Measurements from ENCODE around the gene SMOC1. TPM values are rescaled to one million over a fixed set of nuclear protein-coding genes. Genes with fewer than 3 reads are reported as not detected.

The SMOC1 gene
- total RNA-seq, 1 donor from 2014 or later = 89.3 TPM

DNA sequence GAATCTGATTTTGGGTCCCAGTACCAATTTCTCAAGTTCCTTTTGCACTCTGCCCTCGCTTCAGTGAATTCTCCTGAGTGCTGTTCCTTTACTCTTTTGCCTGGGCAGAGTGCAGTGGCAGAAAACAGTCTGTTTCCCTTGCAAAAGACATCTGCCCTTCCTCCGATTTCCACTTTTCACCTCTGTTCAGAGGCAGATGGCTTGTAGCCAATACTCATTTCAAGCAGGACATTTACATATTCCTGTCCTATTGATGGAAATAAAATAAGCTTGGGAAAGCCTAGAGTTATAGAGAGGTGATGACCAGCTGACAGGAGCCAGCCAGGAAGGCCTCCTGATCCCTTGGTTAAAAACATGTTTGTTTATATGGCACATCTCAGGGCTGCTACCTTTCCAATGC lies 198.5 kb downstream of the SMOC1 start:
- Histone ChIP-seq H3K79me2 (ENCODE audit: low read depth) (no peaks in the 10 kb centered on the region), H3K4me1 (peaks cover 4% of the 10 kb centered on the region), H3K27ac (no peak overlapping the region), H3K4me3 (no peak overlapping the region), H3F3A (ENCODE audit: low read depth) (no peaks in the 10 kb centered on the region), H3K27me3 (no peaks in the 10 kb centered on the region), H2AFZ (replicated peaks) (no peak overlapping the region), H3K9me3 (ENCODE audit: low read depth) (no peaks in the 10 kb centered on the region), H3K36me3 (no peaks in the 10 kb centered on the region), H3K9ac (no peak overlapping the region), H3K4me2 (no peak overlapping the region), H4K20me1 (ENCODE audit: low read depth) (no peaks in the 10 kb centered on the region)
- DNase-seq (ENCODE audit: low spot score) = no peak
- Mint-ChIP-seq H3K27me3 (ENCODE audit: insufficient read depth, low read depth) (peaks cover 2% of the 10 kb centered on the region), H3K9me3 (no peaks in the 10 kb centered on the region), H3K4me3 (no peak overlapping the region), H3K4me1 (no peaks in the 10 kb centered on the region), H3K36me3 (no peaks in the 10 kb centered on the region), H3K27ac (no peak overlapping the region)
- TF ChIP-seq EZH2phosphoT487 (IDR thresholded peaks at IDR 0.05) (no peak), EZH2 (IDR thresholded peaks at IDR 0.05) (no peak)
- TF ChIP-seq, protein P1, sequence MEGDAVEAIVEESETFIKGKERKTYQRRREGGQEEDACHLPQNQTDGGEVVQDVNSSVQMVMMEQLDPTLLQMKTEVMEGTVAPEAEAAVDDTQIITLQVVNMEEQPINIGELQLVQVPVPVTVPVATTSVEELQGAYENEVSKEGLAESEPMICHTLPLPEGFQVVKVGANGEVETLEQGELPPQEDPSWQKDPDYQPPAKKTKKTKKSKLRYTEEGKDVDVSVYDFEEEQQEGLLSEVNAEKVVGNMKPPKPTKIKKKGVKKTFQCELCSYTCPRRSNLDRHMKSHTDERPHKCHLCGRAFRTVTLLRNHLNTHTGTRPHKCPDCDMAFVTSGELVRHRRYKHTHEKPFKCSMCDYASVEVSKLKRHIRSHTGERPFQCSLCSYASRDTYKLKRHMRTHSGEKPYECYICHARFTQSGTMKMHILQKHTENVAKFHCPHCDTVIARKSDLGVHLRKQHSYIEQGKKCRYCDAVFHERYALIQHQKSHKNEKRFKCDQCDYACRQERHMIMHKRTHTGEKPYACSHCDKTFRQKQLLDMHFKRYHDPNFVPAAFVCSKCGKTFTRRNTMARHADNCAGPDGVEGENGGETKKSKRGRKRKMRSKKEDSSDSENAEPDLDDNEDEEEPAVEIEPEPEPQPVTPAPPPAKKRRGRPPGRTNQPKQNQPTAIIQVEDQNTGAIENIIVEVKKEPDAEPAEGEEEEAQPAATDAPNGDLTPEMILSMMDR (IDR thresholded peaks at IDR 0.05) = no peak

DNA sequence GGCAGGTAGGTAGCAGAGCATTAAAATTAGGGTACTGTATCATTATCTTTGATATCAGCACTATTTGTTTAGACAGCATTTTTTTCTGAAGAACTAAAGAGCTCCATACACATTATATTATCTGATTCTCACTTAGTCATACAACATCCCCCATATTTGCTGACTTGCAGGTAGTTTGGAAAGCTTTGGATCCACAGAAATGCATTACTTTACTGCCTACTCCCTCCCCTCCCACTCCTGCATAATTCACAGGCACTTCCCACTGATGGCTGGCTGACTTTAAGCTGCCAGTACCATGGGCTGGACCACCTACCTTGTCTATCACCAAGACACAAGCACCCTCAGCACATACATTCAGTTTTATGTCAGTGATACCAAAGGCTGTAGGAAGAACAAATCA lies 199.1 kb downstream of the SMOC1 start:
- Mint-ChIP-seq H3K36me3 (no peaks in the 10 kb centered on the region), H3K27me3 (ENCODE audit: insufficient read depth, low read depth) (peaks cover 2% of the 10 kb centered on the region), H3K9me3 (no peaks in the 10 kb centered on the region), H3K4me1 (no peaks in the 10 kb centered on the region), H3K27ac (no peak overlapping the region), H3K4me3 (no peak overlapping the region)
- H3K27me3 ChIP-seq = no peaks in the 10 kb centered on the region
- no peak for DNase-seq (ENCODE audit: low spot score)
- no peak overlapping the region for H3K4me3 ChIP-seq
- TF ChIP-seq, protein P1 (IDR thresholded peaks at IDR 0.05) = no peak
- TF ChIP-seq EZH2 (IDR thresholded peaks at IDR 0.05) (no peak), EZH2phosphoT487 (IDR thresholded peaks at IDR 0.05) (no peak)
- no peaks in the 10 kb centered on the region for H3K79me2 ChIP-seq (ENCODE audit: low read depth)
- H3K9me3 ChIP-seq (ENCODE audit: low read depth) = no peaks in the 10 kb centered on the region
- H4K20me1 ChIP-seq (ENCODE audit: low read depth) = no peaks in the 10 kb centered on the region
- no peak overlapping the region for H2AFZ ChIP-seq (replicated peaks)
- no peak overlapping the region for H3K4me2 ChIP-seq
- no peak overlapping the region for H3K27ac ChIP-seq
- H3K36me3 ChIP-seq = no peaks in the 10 kb centered on the region
- H3F3A ChIP-seq (ENCODE audit: low read depth) = no peaks in the 10 kb centered on the region
- no peak overlapping the region for H3K9ac ChIP-seq
- peaks cover 4% of the 10 kb centered on the region for H3K4me1 ChIP-seq

DNA sequence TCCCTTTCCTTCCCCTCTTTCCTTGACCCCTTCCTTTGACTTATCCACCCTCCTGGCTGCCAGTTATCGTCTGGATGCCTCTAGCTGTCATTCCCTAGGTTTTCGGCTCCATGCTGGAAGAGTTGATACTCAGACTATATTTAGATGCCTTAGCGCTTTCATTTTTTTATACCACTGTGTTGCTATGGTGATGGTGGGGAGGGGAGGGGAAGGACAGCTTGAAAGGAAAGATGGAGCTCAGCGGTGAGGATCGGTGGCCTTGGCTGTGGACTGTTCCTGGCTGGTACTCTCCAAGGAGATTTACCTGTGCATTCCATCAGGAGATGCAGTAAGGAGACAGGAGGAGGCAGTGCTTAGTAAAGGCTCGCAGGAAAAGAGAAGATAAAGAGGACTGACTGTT lies 200.9 kb downstream of the SMOC1 start:
- Histone ChIP-seq H3K27ac (no peak overlapping the region), H3K4me2 (no peak overlapping the region), H3K27me3 (peaks cover 16% of the 10 kb centered on the region), H3K9me3 (ENCODE audit: low read depth) (no peaks in the 10 kb centered on the region), H3F3A (ENCODE audit: low read depth) (no peaks in the 10 kb centered on the region), H3K79me2 (ENCODE audit: low read depth) (no peaks in the 10 kb centered on the region), H3K9ac (no peak overlapping the region), H3K4me1 (peaks cover 4% of the 10 kb centered on the region), H4K20me1 (ENCODE audit: low read depth) (no peaks in the 10 kb centered on the region), H3K36me3 (no peaks in the 10 kb centered on the region), H3K4me3 (no peak overlapping the region), H2AFZ (replicated peaks) (no peak overlapping the region)
- no peak overlapping the region for H3K27ac Mint-ChIP-seq
- DNase-seq (ENCODE audit: low spot score) = no peak
- H3K9me3 Mint-ChIP-seq = no peaks in the 10 kb centered on the region
- no peaks in the 10 kb centered on the region for H3K4me1 Mint-ChIP-seq
- TF ChIP-seq EZH2 (IDR thresholded peaks at IDR 0.05) (no peak), EZH2phosphoT487 (IDR thresholded peaks at IDR 0.05) (no peak)
- TF ChIP-seq, protein P1 (IDR thresholded peaks at IDR 0.05) = no peak
- peaks cover 2% of the 10 kb centered on the region for H3K27me3 Mint-ChIP-seq (ENCODE audit: insufficient read depth, low read depth)
- H3K36me3 Mint-ChIP-seq = no peaks in the 10 kb centered on the region
- no peak overlapping the region for H3K4me3 Mint-ChIP-seq

Other genes starting within 250 kb of the SMOC1 start
- gene SRSF5, start 112.3 kb upstream of the SMOC1 start, total RNA-seq (ENCODE audit: low replicate concordance) = 486 and 664 TPM in 2 replicates
- gene SLC10A1, start 82.2 kb upstream of the SMOC1 start, total RNA-seq (ENCODE audit: low replicate concordance) = not detected in 2 replicates